ENCODE results near the gene CFAP100.

DNA sequence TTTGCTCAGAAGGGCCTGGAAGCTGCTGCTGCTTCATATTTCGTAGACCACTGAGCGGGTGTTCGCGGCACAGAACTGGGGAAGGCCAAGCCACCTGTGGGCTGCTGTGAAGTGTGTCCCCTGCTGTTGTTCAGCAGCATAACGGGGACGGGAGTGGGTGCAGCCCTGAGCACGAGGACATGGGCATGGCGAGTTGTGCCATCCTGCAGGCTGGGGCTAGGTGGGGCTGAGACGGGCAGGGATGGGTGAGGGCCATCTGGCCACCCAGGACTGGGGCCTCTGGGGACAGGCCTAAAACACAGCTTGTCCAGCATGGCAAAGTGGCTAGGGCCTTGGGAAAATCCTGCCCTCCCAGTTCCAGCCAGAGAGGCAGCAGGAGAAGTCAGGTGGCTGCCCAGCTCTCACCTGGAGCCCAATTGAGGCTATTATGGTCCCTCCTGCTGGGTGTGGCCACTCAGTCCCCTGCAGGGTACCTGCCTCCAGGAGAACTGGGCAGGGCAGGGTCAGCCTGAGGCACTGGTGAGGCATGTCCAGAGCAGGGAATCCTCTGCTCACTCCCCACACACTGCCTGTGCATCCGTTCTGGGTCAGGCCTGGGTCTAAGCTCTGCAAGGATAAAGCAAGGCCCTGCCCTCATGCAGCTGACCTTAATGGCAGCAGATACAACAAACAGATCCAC lies 29.5 kb downstream of the CFAP100 start:
- TF ChIP-seq, protein P1, sequence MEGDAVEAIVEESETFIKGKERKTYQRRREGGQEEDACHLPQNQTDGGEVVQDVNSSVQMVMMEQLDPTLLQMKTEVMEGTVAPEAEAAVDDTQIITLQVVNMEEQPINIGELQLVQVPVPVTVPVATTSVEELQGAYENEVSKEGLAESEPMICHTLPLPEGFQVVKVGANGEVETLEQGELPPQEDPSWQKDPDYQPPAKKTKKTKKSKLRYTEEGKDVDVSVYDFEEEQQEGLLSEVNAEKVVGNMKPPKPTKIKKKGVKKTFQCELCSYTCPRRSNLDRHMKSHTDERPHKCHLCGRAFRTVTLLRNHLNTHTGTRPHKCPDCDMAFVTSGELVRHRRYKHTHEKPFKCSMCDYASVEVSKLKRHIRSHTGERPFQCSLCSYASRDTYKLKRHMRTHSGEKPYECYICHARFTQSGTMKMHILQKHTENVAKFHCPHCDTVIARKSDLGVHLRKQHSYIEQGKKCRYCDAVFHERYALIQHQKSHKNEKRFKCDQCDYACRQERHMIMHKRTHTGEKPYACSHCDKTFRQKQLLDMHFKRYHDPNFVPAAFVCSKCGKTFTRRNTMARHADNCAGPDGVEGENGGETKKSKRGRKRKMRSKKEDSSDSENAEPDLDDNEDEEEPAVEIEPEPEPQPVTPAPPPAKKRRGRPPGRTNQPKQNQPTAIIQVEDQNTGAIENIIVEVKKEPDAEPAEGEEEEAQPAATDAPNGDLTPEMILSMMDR (IDR thresholded peaks at IDR 0.05) = no peak
- TF ChIP-seq POLR2A (IDR thresholded peaks at IDR 0.05) = no peak

All from tibial nerve (tissue), 3 donors.